Activated CD8-positive, alpha-beta memory T cell treated with anti-CD3 and anti-CD28 coated beads for 48 hours (primary cell): ENCODE data around the gene ISYNA1.
"Not testable (repeated sequence)": the region's sequence is repeated elsewhere in the genome, so short reads cannot be mapped to it uniquely, and the experiment has no call there.

ENCODE experiments used
- DNase-seq, 3 experiments: peaks; one replicate each; pipeline ENCODE4 v3.0.0-alpha.2; 2020; ENCODE audit warnings: low read depth in 2 of 3, low spot score in 2 of 3

The ISYNA1 gene

GRCh38 chr19:18421371-18421959, 16.5 kb downstream of the ISYNA1 start:
- no peak for DNase-seq

GRCh38 chr19:18420930-18421329, 17.0 kb downstream of the ISYNA1 start:
- no peak for DNase-seq

- no peak for DNase-seq
Observed at GRCh38 chr19:18419699-18420460, 18.1 kb downstream of the ISYNA1 start.

GRCh38 chr19:18419195-18419698, 18.7 kb downstream of the ISYNA1 start, which contains the start of gene SSBP4:
Gene SSBP4, plus strand, starts transcription at chr19:18419398. Its CDS starts 251 bp downstream, at chr19:18419649.
- DNase-seq = peak in 1 of 3 experiments; percentile 57

- DNase-seq = no peak
Observed at GRCh38 chr19:18418483-18419194, 19.3 kb downstream of the ISYNA1 start.

- DNase-seq = no peak
Observed at GRCh38 chr19:18418029-18418482, 19.9 kb downstream of the ISYNA1 start.

GRCh38 chr19:18417250-18418028, 20.5 kb downstream of the ISYNA1 start:
- no peak for DNase-seq

- DNase-seq = peak in 1 of 3 experiments; percentile 30
Observed at GRCh38 chr19:18416778-18417249, 21.1 kb downstream of the ISYNA1 start.

- DNase-seq = no peak
Observed at GRCh38 chr19:18415178-18415867, 22.6 kb downstream of the ISYNA1 start.

- no peak for DNase-seq
Observed at GRCh38 chr19:18414504-18415177, 23.3 kb downstream of the ISYNA1 start.

- no peak for DNase-seq
Observed at GRCh38 chr19:18412610-18413239, 25.2 kb downstream of the ISYNA1 start.

GRCh38 chr19:18408053-18408476, 29.9 kb downstream of the ISYNA1 start:
- no peak for DNase-seq

GRCh38 chr19:18406749-18407148, 31.2 kb downstream of the ISYNA1 start:
- no peak for DNase-seq

- DNase-seq = not testable (repeated sequence)
Observed at GRCh38 chr19:18405754-18406153, 32.2 kb downstream of the ISYNA1 start.

GRCh38 chr19:18402455-18403248, 35.3 kb downstream of the ISYNA1 start:
- not testable (repeated sequence) for DNase-seq

GRCh38 chr19:18401580-18402112, 36.3 kb downstream of the ISYNA1 start:
- DNase-seq = no peak

GRCh38 chr19:18399008-18399407, 38.9 kb downstream of the ISYNA1 start:
- no peak for DNase-seq
